Measurements from ENCODE around the gene SERPINA4.

GRCh38 chr14:94561656-94562010 lies 391 bp downstream of the SERPINA4 start:
- no peak for TF ChIP-seq CTCF (IDR thresholded peaks at IDR 0.05; ENCODE audit: control extremely low read depth in 1 of 3, insufficient read depth in 1 of 3, low read depth in 1 of 3, low read length in 3 of 3)
- TF ChIP-seq EZH2 (IDR thresholded peaks at IDR 0.05; ENCODE audit: low read depth, low read length, severe bottlenecking) = no peak
- no peak for TF ChIP-seq RNF2 (IDR thresholded peaks at IDR 0.05; ENCODE audit: borderline replicate concordance, low read depth, low read length, missing control alignments, poor library complexity, severe bottlenecking)
- no peak for TF ChIP-seq POLR2A (IDR thresholded peaks at IDR 0.05; ENCODE audit: control extremely low read depth in 1 of 2, low read depth in 2 of 2, low read length in 2 of 2)
- no peak for TF ChIP-seq POLR2AphosphoS5 (IDR thresholded peaks at IDR 0.05; ENCODE audit: low read depth, low read length)
- TF ChIP-seq HDAC6 (IDR thresholded peaks at IDR 0.05; ENCODE audit: low read depth, low read length) = no peak
- TF ChIP-seq CBX8 (IDR thresholded peaks at IDR 0.05; ENCODE audit: borderline replicate concordance, low read depth, low read length) = no peak
- no peak for TF ChIP-seq SIX5 (IDR thresholded peaks at IDR 0.05; ENCODE audit: low read depth, low read length)
- TF ChIP-seq YY1 (IDR thresholded peaks at IDR 0.05; ENCODE audit: low read depth, low read length) = no peak
- TF ChIP-seq HDAC2 (IDR thresholded peaks at IDR 0.05; ENCODE audit: borderline replicate concordance in 1 of 2, low read depth in 2 of 2, low read length in 2 of 2) = no peak
- no peak for TF ChIP-seq ATF2 (IDR thresholded peaks at IDR 0.05; ENCODE audit: low read length)
- TF ChIP-seq ATF3 (IDR thresholded peaks at IDR 0.05; ENCODE audit: insufficient read depth, low read depth, low read length) = no peak
- TF ChIP-seq E2F6 (IDR thresholded peaks at IDR 0.05) = no peak

Measured in H1 (cell line).